Measurements from ENCODE around the gene NR2E1.

The NR2E1 gene

GRCh38 chr6:108142240-108142639 is 23.6 kb upstream of the NR2E1 start:
- peak; percentile 46 for DNase-seq
- in situ Hi-C loops (cut with MboI; ENCODE audit: low pct_unique_long_range_greater_than_20kb, low sequenced_read_pairs), result no loop called here

- no peak for DNase-seq
- in situ Hi-C loops (cut with MboI; ENCODE audit: low pct_unique_long_range_greater_than_20kb, low sequenced_read_pairs), result no loop called here
Observed at GRCh38 chr6:108145639-108146038, 20.2 kb upstream of the NR2E1 start.

DNA sequence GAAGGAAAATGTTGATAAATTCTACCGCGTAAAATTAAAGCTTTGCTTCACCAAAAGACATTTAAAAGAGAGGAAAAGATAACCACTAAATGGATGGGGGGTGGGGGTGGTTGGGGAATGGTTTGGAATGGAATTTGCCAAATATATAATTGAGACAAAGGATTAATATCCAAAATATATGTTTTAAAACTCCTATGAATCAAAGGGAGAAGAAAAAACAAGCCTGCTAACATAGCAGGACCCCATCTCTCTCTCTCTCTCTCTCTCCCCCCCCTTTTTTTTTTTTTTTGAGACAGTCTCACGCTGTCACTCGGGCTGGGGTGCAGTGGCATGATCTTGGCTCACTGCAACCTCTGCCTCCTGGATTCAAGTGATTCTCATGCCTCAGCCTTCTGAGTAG is 13.4 kb upstream of the NR2E1 start:
- in situ Hi-C loops (cut with MboI; ENCODE audit: low pct_unique_long_range_greater_than_20kb, low sequenced_read_pairs), result no loop called here
- DNase-seq, result no peak

- no peak for DNase-seq
- in situ Hi-C loops (cut with MboI; ENCODE audit: low pct_unique_long_range_greater_than_20kb, low sequenced_read_pairs), result no loop called here
Observed at GRCh38 chr6:108156180-108156937, 9.5 kb upstream of the NR2E1 start.

DNA sequence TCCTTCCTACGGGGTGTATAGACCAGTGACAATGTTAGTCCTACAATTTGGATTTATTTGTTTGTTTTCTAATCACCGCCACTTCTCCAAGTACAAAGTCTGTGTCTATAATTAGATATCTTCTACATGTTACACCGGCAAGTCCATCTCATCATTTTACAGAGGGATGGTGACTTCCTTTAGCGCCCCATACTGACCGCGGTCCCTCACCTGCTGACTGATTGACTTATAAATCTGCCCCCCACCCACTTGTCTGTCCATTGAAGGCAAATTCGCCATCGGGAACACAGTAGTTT is 8.9 kb upstream of the NR2E1 start:
- no peak for DNase-seq
- in situ Hi-C loops (cut with MboI; ENCODE audit: low pct_unique_long_range_greater_than_20kb, low sequenced_read_pairs), result no loop called here

- in situ Hi-C loops (cut with MboI; ENCODE audit: low pct_unique_long_range_greater_than_20kb, low sequenced_read_pairs), result no loop called here
- DNase-seq, result no peak
Observed at GRCh38 chr6:108157234-108157980, 8.4 kb upstream of the NR2E1 start.

GRCh38 chr6:108157981-108158525 is 7.8 kb upstream of the NR2E1 start:
- DNase-seq, result no peak
- in situ Hi-C loops (cut with MboI; ENCODE audit: low pct_unique_long_range_greater_than_20kb, low sequenced_read_pairs), result no loop called here

DNA sequence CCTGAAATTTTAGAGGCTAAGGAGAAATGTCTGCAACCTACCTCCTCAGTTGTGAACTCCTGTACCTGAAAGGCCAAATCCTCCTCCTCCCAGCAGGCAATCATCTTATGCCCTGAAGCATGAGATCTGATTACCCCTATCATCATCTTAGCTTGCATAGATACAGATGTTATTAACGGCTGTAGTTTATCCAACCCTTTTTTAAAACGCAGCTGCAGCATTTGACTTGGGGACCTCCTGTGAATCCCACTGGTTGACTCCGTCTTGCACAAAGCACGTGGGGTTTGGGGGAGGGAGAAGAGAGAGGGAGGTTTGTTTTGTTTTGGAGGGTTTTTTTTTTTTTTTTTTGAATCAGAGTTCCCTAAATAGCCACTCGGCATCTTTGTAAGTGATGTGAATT is 5.8 kb upstream of the NR2E1 start:
- DNase-seq, result no peak
- in situ Hi-C loops (cut with MboI; ENCODE audit: low pct_unique_long_range_greater_than_20kb, low sequenced_read_pairs), result no loop called here

GRCh38 chr6:108161724-108162282 is 4.0 kb upstream of the NR2E1 start:
- in situ Hi-C loops (cut with MboI; ENCODE audit: low pct_unique_long_range_greater_than_20kb, low sequenced_read_pairs), result no loop called here

GRCh38 chr6:108163267-108163643 is 2.6 kb upstream of the NR2E1 start:
- in situ Hi-C loops (cut with MboI; ENCODE audit: low pct_unique_long_range_greater_than_20kb, low sequenced_read_pairs), result no loop called here

More at GRCh38 chr6:108161724-108162282, 4.0 kb upstream of the NR2E1 start:
- DNase-seq, result no peak

GRCh38 chr6:108163644-108164542 is 1.9 kb upstream of the NR2E1 start:
- no peak for DNase-seq
- in situ Hi-C loops (cut with MboI; ENCODE audit: low pct_unique_long_range_greater_than_20kb, low sequenced_read_pairs), result no loop called here

More at GRCh38 chr6:108163267-108163643, 2.6 kb upstream of the NR2E1 start:
- no peak for DNase-seq

- in situ Hi-C loops (cut with MboI; ENCODE audit: low pct_unique_long_range_greater_than_20kb, low sequenced_read_pairs), result no loop called here
Observed at GRCh38 chr6:108164543-108164814, 1.3 kb upstream of the NR2E1 start.

DNA sequence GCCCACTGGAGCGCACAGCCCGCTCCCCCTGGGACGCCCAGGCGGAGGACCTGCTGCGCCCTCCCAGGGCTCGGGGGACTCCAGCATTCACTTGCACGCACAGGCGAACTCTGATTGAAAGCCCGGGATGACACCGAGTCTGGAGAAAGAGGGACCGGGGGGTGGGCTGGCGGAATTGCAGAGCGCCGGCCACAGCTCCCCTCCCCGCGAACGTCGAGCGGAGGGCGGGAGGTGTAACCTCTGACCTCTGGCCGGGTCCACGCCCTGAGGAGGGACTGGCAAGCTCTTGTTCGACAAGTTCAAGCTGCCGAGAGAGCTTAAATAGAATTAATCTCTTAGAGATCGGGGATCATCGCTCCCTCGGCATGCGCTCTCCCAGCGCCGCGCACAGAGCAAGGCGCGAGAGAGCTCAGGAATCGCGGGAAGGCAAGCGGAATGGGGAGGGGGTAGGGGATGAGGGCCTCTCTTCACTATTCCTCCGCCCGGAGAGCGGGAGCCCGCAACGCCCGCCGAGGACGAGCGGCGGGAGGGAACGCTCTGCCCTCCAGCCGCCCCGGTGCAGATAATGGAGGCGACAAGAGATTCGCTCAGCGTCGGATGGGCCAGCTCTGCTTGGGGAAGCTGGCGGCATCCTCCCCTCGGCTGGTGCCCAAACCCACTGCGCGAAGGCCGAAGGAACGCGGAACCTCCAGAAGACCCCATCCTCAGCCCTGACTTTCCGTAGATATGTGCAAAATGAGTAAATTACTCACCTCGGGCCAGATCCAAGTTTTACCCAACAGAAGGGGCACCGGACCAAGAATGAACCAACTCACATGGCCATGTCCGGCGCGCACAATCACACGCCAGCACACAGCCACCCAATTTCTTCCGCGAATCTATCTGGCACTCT is 761 bp upstream of the NR2E1 start:
- DNase-seq, result no peak
- in situ Hi-C loops (cut with MboI; ENCODE audit: low pct_unique_long_range_greater_than_20kb, low sequenced_read_pairs), result no loop called here

More at GRCh38 chr6:108164543-108164814, 1.3 kb upstream of the NR2E1 start:
- DNase-seq, result no peak

DNA sequence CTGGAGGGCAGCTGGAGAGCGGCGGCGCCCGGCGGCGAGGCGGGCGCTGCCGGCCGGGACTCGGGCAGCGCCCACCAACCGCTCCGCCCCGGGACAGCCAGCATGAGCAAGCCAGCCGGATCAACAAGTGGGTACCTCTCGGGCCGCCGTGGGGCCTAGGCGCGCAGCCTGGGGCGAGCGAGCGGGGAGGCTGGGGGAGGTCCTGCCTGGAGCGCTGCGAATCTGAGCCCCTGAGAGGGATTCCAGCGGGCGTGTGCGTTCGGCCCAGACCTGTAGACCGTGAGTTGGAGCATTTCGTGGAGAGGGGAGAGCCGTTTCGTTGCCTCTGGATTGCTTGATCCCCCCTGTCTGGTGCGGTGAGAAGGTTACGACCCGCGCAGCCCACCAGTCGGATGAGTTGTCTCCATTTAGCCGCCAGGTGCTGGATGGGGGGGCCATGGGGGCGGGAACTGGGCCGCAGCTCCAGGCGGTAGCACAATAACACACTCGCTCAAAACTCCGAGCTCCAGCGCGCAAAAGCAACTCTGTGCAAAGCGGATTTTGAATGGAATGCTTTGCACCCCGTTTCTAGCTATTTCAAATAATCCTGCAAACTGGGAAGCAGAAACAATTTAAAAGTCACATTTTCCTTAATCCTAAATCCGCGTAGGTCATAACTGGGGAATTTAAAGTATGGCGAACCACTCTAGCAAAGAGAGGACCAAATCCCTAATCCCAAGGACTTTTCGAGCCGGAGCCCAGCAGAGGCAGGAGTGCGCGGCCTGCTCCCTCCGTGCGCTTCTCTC is 1.0 kb downstream of the NR2E1 start:
- no peak for DNase-seq
- in situ Hi-C loops (cut with MboI; ENCODE audit: low pct_unique_long_range_greater_than_20kb, low sequenced_read_pairs), result no loop called here

- in situ Hi-C loops (cut with MboI; ENCODE audit: low pct_unique_long_range_greater_than_20kb, low sequenced_read_pairs), result no loop called here
- DNase-seq, result no peak
Observed at GRCh38 chr6:108167449-108168089, 1.7 kb downstream of the NR2E1 start.

GRCh38 chr6:108168090-108168463 is 2.3 kb downstream of the NR2E1 start:
- no peak for DNase-seq
- in situ Hi-C loops (cut with MboI; ENCODE audit: low pct_unique_long_range_greater_than_20kb, low sequenced_read_pairs), result no loop called here
